Placental pericyte (primary cell): ENCODE data around the gene ENPP7. TPM values are rescaled to one million over a fixed set of nuclear protein-coding genes. Genes with fewer than 3 reads are reported as not detected.

Source experiments
- small RNA-seq: library from RNA; depleted of rRNA; stranded (forward); fragments of <200 nt; gene quantifications from one replicate; pipeline ENCODE3, GENCODE V24; 2012; ENCODE audit warnings: low replicate concordance
- total RNA-seq: library from RNA; depleted of rRNA; stranded (reverse); fragments of >200 nt; gene quantifications from 2 replicates; pipeline ENCODE4 v1.2.3, GENCODE V29; 2012

The ENPP7 gene, protein sequence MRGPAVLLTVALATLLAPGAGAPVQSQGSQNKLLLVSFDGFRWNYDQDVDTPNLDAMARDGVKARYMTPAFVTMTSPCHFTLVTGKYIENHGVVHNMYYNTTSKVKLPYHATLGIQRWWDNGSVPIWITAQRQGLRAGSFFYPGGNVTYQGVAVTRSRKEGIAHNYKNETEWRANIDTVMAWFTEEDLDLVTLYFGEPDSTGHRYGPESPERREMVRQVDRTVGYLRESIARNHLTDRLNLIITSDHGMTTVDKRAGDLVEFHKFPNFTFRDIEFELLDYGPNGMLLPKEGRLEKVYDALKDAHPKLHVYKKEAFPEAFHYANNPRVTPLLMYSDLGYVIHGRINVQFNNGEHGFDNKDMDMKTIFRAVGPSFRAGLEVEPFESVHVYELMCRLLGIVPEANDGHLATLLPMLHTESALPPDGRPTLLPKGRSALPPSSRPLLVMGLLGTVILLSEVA
- not detected in 2 replicates for total RNA-seq

DNA sequence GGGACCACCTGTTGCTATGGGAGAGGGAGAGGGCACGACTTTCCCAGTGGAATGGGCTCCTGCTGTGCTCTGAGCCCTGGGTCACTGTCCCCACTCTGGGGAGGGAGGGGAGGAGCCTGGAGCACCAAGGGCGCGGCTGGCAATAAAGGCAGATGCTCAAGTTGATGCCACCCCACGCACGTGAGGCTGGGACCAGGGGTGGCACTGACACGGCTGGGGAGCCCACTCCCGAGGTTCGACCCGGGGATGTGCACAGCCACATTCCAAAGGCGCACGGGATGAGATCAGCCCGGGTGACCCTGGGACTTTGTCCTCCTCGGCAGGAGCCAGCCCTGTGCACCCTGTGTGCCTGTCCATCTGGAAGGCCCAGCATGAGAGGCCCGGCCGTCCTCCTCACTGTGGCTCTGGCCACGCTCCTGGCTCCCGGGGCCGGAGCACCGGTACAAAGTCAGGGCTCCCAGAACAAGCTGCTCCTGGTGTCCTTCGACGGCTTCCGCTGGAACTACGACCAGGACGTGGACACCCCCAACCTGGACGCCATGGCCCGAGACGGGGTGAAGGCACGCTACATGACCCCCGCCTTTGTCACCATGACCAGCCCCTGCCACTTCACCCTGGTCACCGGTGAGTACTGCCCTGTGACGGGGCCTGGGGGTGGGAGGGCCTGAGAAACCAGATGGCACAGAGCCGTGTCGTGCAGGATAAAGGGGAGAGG is at the start of gene ENPP7:
Gene ENPP7, plus strand, starts transcription at position 175 of the 715 bp plus-strand sequence. Its CDS starts 197 bp downstream, at position 372.

DNA sequence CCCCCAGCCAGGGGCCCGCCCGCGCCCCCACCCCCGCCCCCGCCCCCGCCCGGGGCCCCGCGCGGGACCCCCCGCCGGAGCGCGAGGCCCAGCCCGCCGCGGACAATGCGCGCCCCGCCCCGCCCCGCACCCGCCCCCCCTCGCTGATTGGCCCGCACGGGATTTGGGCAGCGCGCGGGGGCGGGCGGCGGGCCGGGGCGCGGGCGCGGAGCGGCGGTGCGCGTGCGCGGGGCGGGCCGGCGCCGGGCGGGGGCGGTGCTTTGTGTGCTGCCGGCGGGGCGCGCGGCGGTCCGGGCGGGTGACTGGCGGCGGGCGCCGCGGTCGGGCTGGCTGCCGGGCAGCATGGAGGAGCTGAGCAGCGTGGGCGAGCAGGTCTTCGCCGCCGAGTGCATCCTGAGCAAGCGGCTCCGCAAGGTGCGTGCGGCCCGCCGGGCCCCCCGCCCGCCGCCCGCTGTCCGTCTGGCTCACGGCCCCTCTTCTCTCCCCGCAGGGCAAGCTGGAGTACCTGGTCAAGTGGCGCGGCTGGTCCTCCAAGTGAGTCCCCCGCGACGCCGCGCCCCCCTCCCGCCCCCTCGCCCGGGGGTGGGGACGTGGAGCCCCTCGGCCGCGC is 47.3 kb downstream of the ENPP7 start, which contains the start of gene CBX2:
Gene CBX2, plus strand, starts transcription at position 255 of the 610 bp plus-strand sequence. Its CDS starts 88 bp downstream, at position 343.

Small RNA genes within 50 kb of the gene (small RNA-seq; reads per million reads assigned to genes)
- gene MIR4739, result not detected

Other genes starting within 250 kb of the ENPP7 start
- not detected in 2 replicates for gene RBFOX3, start 119.9 kb upstream of the ENPP7 start, total RNA-seq
- 1.5 and 3.4 TPM in 2 replicates for gene CBX2, start 47.2 kb downstream of the ENPP7 start, total RNA-seq
- 5.3 and 9.4 TPM in 2 replicates for gene CBX8, start 66.1 kb downstream of the ENPP7 start, total RNA-seq
- gene CBX4, start 108.5 kb downstream of the ENPP7 start, total RNA-seq, result 29.8 and 62.2 TPM in 2 replicates